H4 (cell line): Measurements from ENCODE around the gene BZW1. TPM values are rescaled to one million over a fixed set of nuclear protein-coding genes. Genes with fewer than 3 reads are reported as not detected.

Experiments
- total RNA-seq: library from RNA; depleted of rRNA; stranded (reverse); fragments of >200 nt; shearing (Covaris generic); gene quantifications from 2 replicates; pipeline ENCODE4 v1.2.3, GENCODE V29; 2014; rRNA removed

BZW1 gene
- total RNA-seq, 1 experiment from 2014 or later: 428 TPM

Other genes with a start within 250 kb of the BZW1 start
- 0.06 and 3.3 TPM in 2 replicates for gene AOX1, start 225.9 kb upstream of the BZW1 start, total RNA-seq
- 21.1 and 43.6 TPM in 2 replicates for gene CLK1, start 52.7 kb downstream of the BZW1 start, total RNA-seq
- gene PPIL3, start 77.2 kb downstream of the BZW1 start, total RNA-seq: 61.4 and 83.7 TPM in 2 replicates
- gene NIF3L1, start 77.5 kb downstream of the BZW1 start, total RNA-seq: 56.5 and 57.4 TPM in 2 replicates
- gene ORC2, start 151.8 kb downstream of the BZW1 start, total RNA-seq: 12.2 and 16.3 TPM in 2 replicates